ENCODE measurements around the gene BCAP29.
"Not testable (repeated sequence)": the region's sequence is repeated elsewhere in the genome, so short reads cannot be mapped to it uniquely, and the experiment has no call there.

BCAP29 gene

DNA sequence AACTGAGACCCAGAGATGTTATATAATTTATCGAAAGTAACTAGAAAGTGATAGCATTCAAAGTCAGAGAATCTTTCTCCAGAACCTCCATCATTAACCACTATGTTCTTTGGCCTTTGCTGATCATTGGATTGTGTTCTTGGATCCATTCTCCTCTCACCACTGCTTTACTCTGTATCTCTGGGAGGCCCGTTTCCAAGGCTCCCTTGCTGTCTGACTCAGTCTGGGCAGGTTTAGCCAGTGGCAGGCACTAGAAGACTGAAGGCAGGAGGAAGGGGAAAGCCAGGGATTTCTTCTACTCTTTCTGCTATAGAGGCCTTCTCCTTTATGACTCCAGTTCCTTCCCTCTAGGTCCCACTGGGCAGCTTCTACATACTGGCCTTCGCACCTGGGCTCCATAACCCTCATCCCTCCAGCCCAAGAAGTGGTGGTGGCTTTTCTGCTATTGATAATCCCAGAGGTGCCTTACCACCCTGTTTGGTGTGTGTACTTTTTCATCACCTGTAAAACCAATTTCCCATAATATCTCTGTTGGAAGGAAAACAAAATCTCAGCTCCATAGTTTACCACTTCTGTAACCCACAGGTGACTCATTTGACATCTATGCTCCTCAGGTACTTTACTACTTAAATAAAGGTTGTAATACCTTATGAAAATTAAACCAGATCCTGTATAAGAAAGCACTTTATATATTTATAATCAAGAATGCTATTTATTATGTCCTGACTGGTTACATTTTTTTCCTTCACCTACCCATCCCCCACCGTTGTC lies 36.0 kb downstream of the BCAP29 start:
- no peaks in the 10 kb centered on the region for H3K4me1 ChIP-seq (ENCODE audit: control insufficient read depth, insufficient read depth, low read length)
- no peak overlapping the region for H3K27ac ChIP-seq (ENCODE audit: insufficient read depth, low read depth, low read length, poor library complexity, severe bottlenecking)
- H3K36me3 ChIP-seq (ENCODE audit: control insufficient read depth, insufficient read depth, low read length), result peaks cover 7% of the 10 kb centered on the region
- H3K9me3 ChIP-seq (ENCODE audit: control insufficient read depth, low read length), result no peaks in the 10 kb centered on the region
- H3K4me3 ChIP-seq (ENCODE audit: insufficient read depth, low read depth, low read length), result no peak overlapping the region
- H3K27me3 ChIP-seq (ENCODE audit: control insufficient read depth, insufficient read depth, low read length, poor library complexity, severe bottlenecking), result no peaks in the 10 kb centered on the region
- 98 to 100% methylated on average over 3 to 4 of the region's 4 CpGs for WGBS, 2 experiments

DNA sequence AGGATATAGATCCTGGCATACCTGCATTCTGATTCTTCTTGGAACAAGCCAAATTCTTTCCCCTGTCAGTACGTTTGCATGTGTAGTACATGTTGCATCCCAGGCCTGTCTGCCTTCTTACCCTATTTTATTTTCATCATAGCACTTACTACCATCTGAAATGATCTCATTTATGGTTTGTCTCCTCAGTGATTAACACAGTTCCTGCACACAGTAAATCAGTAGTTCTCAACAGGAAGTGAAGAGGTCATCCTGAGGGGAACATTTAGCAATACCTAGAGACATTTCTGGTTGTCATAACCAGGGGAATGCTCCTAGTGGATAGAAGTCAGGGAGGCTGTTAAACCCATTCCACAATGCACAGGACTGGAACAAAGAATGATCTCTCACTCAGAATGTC lies 42.4 kb downstream of the BCAP29 start:
- Histone ChIP-seq H3K4me3 (ENCODE audit: insufficient read depth, low read depth, low read length) (no peak overlapping the region), H3K9me3 (ENCODE audit: control insufficient read depth, low read length) (no peaks in the 10 kb centered on the region), H3K27ac (ENCODE audit: insufficient read depth, low read depth, low read length, poor library complexity, severe bottlenecking) (no peak overlapping the region), H3K4me1 (ENCODE audit: control insufficient read depth, insufficient read depth, low read length) (no peaks in the 10 kb centered on the region), H3K27me3 (ENCODE audit: control insufficient read depth, insufficient read depth, low read length, poor library complexity, severe bottlenecking) (no peaks in the 10 kb centered on the region), H3K36me3 (ENCODE audit: control insufficient read depth, insufficient read depth, low read length) (no peaks in the 10 kb centered on the region)
- 93 to 97% methylated on average over 1 of the region's 1 CpG for WGBS, 2 experiments

DNA sequence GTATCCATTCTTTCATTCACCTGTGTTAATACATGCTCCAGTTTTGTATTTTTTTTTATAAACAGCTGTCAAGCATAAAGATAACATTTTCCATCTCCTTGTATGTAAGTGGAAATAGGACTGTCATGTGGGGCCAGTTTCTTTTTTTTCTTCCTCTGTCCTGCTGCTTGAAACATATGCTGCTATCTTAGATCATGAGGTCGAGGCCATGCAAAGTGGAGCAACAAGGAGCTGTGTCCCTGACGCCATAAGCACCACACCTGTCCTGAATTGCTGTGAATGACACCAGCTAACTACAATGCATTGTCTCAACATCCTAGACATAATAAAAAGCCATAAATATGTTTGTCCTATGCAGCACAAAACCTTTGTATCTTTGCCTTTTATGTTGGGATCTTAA lies 42.8 kb downstream of the BCAP29 start:
- 84 to 91% methylated on average over 2 of the region's 2 CpGs for WGBS, 2 experiments
- Histone ChIP-seq H3K4me3 (ENCODE audit: insufficient read depth, low read depth, low read length) (no peak overlapping the region), H3K9me3 (ENCODE audit: control insufficient read depth, low read length) (no peaks in the 10 kb centered on the region), H3K4me1 (ENCODE audit: control insufficient read depth, insufficient read depth, low read length) (no peaks in the 10 kb centered on the region), H3K36me3 (ENCODE audit: control insufficient read depth, insufficient read depth, low read length) (no peaks in the 10 kb centered on the region), H3K27ac (ENCODE audit: insufficient read depth, low read depth, low read length, poor library complexity, severe bottlenecking) (no peak overlapping the region), H3K27me3 (ENCODE audit: control insufficient read depth, insufficient read depth, low read length, poor library complexity, severe bottlenecking) (no peaks in the 10 kb centered on the region)

DNA sequence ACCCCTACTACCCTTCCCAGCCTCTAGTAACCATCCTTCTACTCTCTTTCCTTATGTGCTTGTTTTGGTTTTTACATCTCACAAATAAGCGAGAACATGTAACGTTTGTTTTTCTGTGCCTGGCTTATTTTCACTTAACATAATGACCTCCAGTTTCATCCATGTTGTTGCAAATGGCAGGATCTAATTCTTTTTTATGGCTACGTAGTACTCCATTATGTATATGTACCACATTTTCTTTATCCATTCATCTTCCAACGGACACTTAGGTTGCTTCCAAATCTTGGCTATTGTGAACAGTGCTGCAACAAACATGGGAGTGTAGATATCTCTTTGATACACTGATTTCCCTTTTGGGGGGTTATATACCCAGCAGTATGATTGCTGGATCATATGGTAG lies 47.0 kb downstream of the BCAP29 start:
- Histone ChIP-seq H3K27me3 (ENCODE audit: control insufficient read depth, insufficient read depth, low read length, poor library complexity, severe bottlenecking) (no peaks in the 10 kb centered on the region), H3K36me3 (ENCODE audit: control insufficient read depth, insufficient read depth, low read length) (no peaks in the 10 kb centered on the region), H3K27ac (ENCODE audit: insufficient read depth, low read depth, low read length, poor library complexity, severe bottlenecking) (no peak overlapping the region), H3K4me3 (ENCODE audit: insufficient read depth, low read depth, low read length) (no peak overlapping the region), H3K4me1 (ENCODE audit: control insufficient read depth, insufficient read depth, low read length) (no peaks in the 10 kb centered on the region), H3K9me3 (ENCODE audit: control insufficient read depth, low read length) (no peaks in the 10 kb centered on the region)
- WGBS, 2 experiments, result 92 to 97% methylated on average over 4 of the region's 4 CpGs

DNA sequence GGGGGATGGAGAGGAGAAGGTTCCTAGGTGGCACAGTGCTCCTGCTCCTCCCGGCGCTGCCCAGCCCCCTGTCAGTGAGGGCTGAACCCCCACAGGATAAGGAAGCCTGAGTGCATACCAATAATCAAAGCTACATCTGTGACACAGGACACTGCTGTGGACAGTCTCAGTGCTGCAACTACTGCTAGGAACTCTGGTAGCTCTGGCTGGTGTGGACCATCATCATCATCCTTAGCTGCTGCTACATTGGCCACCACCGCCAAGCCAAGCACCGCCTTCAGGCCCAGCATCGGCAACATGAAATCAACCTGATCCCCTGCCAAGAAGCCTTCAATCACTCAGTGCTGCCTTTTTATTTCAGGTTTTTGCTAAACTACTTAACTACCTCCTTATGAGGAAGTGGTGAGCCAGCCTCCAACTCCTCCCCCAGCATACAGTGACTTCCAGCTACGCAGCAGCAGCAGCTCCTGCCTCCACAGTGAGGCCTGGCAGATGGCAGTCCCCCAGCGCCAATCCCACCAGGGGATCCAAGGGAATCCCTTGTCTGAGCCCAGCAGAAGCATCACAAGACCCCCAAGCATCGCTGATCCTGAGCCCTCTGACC lies 48.5 kb downstream of the BCAP29 start:
- no peak overlapping the region for H3K27ac ChIP-seq (ENCODE audit: insufficient read depth, low read depth, low read length, poor library complexity, severe bottlenecking)
- H3K27me3 ChIP-seq (ENCODE audit: control insufficient read depth, insufficient read depth, low read length, poor library complexity, severe bottlenecking), result no peaks in the 10 kb centered on the region
- no peaks in the 10 kb centered on the region for H3K36me3 ChIP-seq (ENCODE audit: control insufficient read depth, insufficient read depth, low read length)
- no peaks in the 10 kb centered on the region for H3K4me1 ChIP-seq (ENCODE audit: control insufficient read depth, insufficient read depth, low read length)
- H3K4me3 ChIP-seq (ENCODE audit: insufficient read depth, low read depth, low read length), result no peak overlapping the region
- no peaks in the 10 kb centered on the region for H3K9me3 ChIP-seq (ENCODE audit: control insufficient read depth, low read length)
- 92 to 94% methylated on average over 8 of the region's 8 CpGs for WGBS, 2 experiments

DNA sequence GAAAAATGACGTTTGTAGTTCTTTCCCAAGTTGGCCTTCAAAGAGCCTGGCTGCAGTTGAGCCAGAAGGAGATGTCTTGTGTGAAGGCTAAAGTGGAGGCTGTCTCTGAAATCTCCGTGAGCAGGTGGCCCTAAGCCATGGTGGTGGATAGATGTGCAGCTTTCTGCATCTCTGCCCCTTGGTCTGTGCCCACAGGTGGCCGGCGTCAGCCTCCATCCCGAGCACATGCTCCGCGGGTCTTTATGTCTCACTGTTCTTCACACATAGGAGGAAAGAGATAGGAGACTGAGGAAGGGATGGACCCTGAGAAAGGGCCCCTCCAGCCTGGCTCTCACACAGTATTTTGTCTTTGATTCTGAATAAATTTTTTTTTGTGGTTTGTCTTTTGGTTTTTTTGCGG lies 50.3 kb downstream of the BCAP29 start:
- H3K36me3 ChIP-seq (ENCODE audit: control insufficient read depth, insufficient read depth, low read length), result no peaks in the 10 kb centered on the region
- 93 to 94% methylated on average over 8 of the region's 8 CpGs for WGBS, 2 experiments
- no peak overlapping the region for H3K27ac ChIP-seq (ENCODE audit: insufficient read depth, low read depth, low read length, poor library complexity, severe bottlenecking)
- no peaks in the 10 kb centered on the region for H3K9me3 ChIP-seq (ENCODE audit: control insufficient read depth, low read length)
- no peaks in the 10 kb centered on the region for H3K27me3 ChIP-seq (ENCODE audit: control insufficient read depth, insufficient read depth, low read length, poor library complexity, severe bottlenecking)
- no peaks in the 10 kb centered on the region for H3K4me1 ChIP-seq (ENCODE audit: control insufficient read depth, insufficient read depth, low read length)
- no peak overlapping the region for H3K4me3 ChIP-seq (ENCODE audit: insufficient read depth, low read depth, low read length)

DNA sequence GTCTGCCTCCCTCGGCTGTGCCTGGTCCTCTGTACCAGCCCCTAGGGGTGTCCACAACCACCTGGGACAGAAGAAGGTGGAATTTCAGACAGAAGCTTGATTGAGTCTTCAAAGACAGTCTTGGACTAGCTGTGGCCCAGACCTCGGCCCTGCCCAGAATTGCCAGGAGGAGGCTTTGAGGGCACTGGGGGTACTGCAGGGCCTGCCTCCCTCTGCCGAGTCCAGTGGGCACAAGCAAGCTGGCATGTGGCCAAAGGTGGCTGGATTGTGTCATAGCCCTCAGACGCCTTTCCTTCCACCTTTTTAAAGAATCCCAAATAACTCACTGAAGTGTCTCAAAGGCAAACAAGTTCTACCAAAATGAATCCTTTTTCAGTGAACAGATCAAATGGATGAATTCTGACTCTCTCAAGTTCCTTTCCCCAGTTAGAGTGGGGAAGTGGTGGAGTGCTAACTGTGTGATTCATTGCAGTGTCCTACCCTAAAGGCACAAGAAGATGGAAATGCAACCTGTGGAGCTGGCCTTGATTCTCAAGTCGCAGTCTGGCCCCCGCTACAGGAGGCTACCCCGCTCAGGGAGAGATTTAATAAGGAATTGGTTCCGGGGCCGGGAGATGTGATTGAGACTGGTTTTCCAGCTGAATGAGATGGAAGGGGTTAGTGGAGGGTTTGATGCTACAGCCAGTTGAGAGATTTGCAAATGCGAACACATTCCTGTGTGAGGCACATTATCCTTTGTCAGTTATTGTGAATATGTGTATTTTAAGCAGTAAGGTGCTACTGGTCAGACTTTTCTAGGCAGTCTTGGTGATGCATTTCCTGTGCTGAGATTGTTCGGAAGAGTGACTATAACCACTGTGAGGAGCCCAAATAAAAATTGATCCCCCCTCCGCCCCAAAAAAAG lies 51.8 kb downstream of the BCAP29 start:
- no peaks in the 10 kb centered on the region for H3K27me3 ChIP-seq (ENCODE audit: control insufficient read depth, insufficient read depth, low read length, poor library complexity, severe bottlenecking)
- H3K36me3 ChIP-seq (ENCODE audit: control insufficient read depth, insufficient read depth, low read length), result no peaks in the 10 kb centered on the region
- H3K27ac ChIP-seq (ENCODE audit: insufficient read depth, low read depth, low read length, poor library complexity, severe bottlenecking), result no peak overlapping the region
- WGBS, 2 experiments, result 94% methylated on average over 12 of the region's 12 CpGs
- no peaks in the 10 kb centered on the region for H3K4me1 ChIP-seq (ENCODE audit: control insufficient read depth, insufficient read depth, low read length)
- no peaks in the 10 kb centered on the region for H3K9me3 ChIP-seq (ENCODE audit: control insufficient read depth, low read length)
- no peak overlapping the region for H3K4me3 ChIP-seq (ENCODE audit: insufficient read depth, low read depth, low read length)

DNA sequence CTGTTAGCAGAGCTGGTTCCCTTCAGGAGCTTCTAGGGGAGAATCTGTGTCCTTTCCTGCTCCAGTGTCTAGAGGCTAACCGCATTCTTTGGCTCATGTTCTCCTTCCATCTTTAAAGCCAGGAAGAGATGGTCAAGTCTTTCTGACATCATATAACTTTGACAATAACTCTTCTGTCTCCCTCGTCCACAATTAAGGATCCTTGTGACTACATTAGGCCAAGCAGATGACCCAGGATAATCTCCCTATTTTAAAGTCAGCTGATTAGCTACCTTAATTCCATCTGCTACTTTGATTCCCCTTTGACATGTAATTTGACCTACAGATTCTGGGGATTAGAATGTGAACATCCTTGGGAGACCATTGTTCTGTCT lies 52.4 kb downstream of the BCAP29 start:
- Histone ChIP-seq H3K27me3 (ENCODE audit: control insufficient read depth, insufficient read depth, low read length, poor library complexity, severe bottlenecking) (no peaks in the 10 kb centered on the region), H3K9me3 (ENCODE audit: control insufficient read depth, low read length) (no peaks in the 10 kb centered on the region), H3K36me3 (ENCODE audit: control insufficient read depth, insufficient read depth, low read length) (no peaks in the 10 kb centered on the region), H3K27ac (ENCODE audit: insufficient read depth, low read depth, low read length, poor library complexity, severe bottlenecking) (no peak overlapping the region), H3K4me1 (ENCODE audit: control insufficient read depth, insufficient read depth, low read length) (no peaks in the 10 kb centered on the region), H3K4me3 (ENCODE audit: insufficient read depth, low read depth, low read length) (no peak overlapping the region)
- 81 to 90% methylated on average over 2 of the region's 2 CpGs for WGBS, 2 experiments

DNA sequence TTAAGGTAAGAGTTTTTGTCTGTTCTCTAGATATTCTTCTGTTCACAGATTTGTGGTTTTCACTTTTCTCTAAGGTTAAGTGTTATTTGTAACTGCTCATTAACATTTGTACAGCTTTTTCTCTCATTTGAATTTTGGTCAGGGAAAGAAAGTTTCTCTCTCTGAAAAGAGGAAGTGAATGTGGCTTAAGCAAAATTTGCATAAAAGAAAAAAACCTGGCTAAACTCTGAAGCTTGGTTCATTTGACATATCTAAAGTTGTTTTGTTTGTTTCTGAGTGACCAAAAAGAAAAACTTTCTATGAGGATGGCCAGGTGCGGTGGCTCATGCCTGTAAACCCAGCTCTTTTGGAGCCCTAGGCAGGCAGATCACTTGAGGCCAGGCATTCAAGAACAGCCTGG lies 58.5 kb downstream of the BCAP29 start:
- Histone ChIP-seq H3K4me1 (ENCODE audit: control insufficient read depth, insufficient read depth, low read length) (no peaks in the 10 kb centered on the region), H3K9me3 (ENCODE audit: control insufficient read depth, low read length) (no peaks in the 10 kb centered on the region), H3K4me3 (ENCODE audit: insufficient read depth, low read depth, low read length) (no peak overlapping the region), H3K27me3 (ENCODE audit: control insufficient read depth, insufficient read depth, low read length, poor library complexity, severe bottlenecking) (no peaks in the 10 kb centered on the region), H3K36me3 (ENCODE audit: control insufficient read depth, insufficient read depth, low read length) (no peaks in the 10 kb centered on the region), H3K27ac (ENCODE audit: insufficient read depth, low read depth, low read length, poor library complexity, severe bottlenecking) (no peak overlapping the region)
- 88 to 89% methylated on average over 1 of the region's 1 CpG for WGBS, 2 experiments

DNA sequence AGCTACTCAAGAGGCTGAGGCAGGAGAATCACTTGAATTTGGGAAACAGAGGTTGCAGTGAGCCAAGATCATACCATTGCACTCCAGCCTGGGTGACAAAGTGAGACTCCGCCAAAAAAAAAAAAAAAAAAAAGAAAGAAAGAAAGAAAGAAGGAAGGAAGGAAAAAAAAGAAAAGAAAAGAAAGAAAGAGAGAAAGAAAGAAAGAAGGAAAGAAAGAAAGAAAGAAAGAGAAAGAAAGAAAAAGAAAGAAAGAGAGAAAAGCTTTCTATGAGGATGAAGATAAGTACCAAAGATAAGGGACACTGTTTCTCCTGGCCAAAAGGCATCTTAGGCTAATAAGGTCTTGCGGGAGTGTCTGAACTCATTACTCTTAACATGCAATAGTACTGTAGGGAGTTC lies 59.0 kb downstream of the BCAP29 start:
- 92 to 100% methylated on average over 2 of the region's 2 CpGs for WGBS, 2 experiments
- H3K9me3 ChIP-seq (ENCODE audit: control insufficient read depth, low read length), result not testable (repeated sequence)

More for the DNA sequence above, 59.0 kb downstream of the BCAP29 start:
- H3K27me3 ChIP-seq (ENCODE audit: control insufficient read depth, insufficient read depth, low read length, poor library complexity, severe bottlenecking); H3K36me3 ChIP-seq (ENCODE audit: control insufficient read depth, insufficient read depth, low read length); H3K4me3 ChIP-seq (ENCODE audit: insufficient read depth, low read depth, low read length); H3K27ac ChIP-seq (ENCODE audit: insufficient read depth, low read depth, low read length, poor library complexity, severe bottlenecking); H3K4me1 ChIP-seq (ENCODE audit: control insufficient read depth, insufficient read depth, low read length): not testable (repeated sequence)
